H1 (cell line): Measurements from ENCODE around the gene SEC61A1. TPM values are rescaled to one million over a fixed set of nuclear protein-coding genes. Genes with fewer than 3 reads are reported as not detected.

Experiments used
- CTCF ChIA-PET: fragments of 300-600 bp; sonication (Branson Sonifier 250); formaldehyde crosslinking; loops from one replicate; lab custom pipeline; 2021; ENCODE audit not compliant: partially characterized antibody; lab: Charles Lee
- POLR2A ChIA-PET: fragments of 300-600 bp; sonication (Branson Sonifier 250); formaldehyde crosslinking; loops from one replicate; lab custom pipeline; 2021; ENCODE audit warnings: inconsistent platforms; ENCODE audit not compliant: partially characterized antibody; lab: Charles Lee
- DNase-seq, 2 experiments: peaks; one replicate each; pipeline versions ENCODE4 v3.0.0 to v3.0.0-alpha.2; 2010 to 2022; ENCODE audit warnings: low spot score in 2 of 2, low read depth in 1 of 2, mixed read lengths in 1 of 2
- FAIRE-seq: peaks from 2 replicates; lab custom pipeline; 2011; peaks lifted over from hg19 to GRCh38; lab: Jason Lieb, UNC
- H2AFZ ChIP-seq: 2 replicates; pipeline ENCODE4 v1.8.1; 2012; ENCODE audit warnings: low read length, inconsistent platforms
- H2AK5ac ChIP-seq: 2 replicates; pipeline ENCODE4 v1.6.1; 2013; ENCODE audit warnings: low read depth, low read length
- H2BK120ac ChIP-seq: replicated peaks from 2 replicates; pipeline ENCODE3; 2013; ENCODE audit warnings: low read depth, low read length, inconsistent platforms
- H2BK12ac ChIP-seq: 2 replicates; pipeline ENCODE4 v1.6.1; 2013; ENCODE audit warnings: low read depth, low read length
- H2BK15ac ChIP-seq: 2 replicates; pipeline ENCODE4 v1.6.1; 2013; ENCODE audit warnings: low read length
- H2BK20ac ChIP-seq: 2 replicates; pipeline ENCODE4 v1.6.1; 2013; ENCODE audit warnings: low read length
- H2BK5ac ChIP-seq: 2 replicates; pipeline ENCODE4 v1.6.1; 2013; ENCODE audit warnings: low read depth, low read length
- H3K14ac ChIP-seq: 2 replicates; pipeline ENCODE4 v1.6.1; 2013; ENCODE audit warnings: inconsistent platforms; ENCODE audit not compliant: insufficient read length
- H3K18ac ChIP-seq: 2 replicates; pipeline ENCODE4 v1.6.1; 2013; ENCODE audit warnings: low read length; ENCODE audit errors: extremely low read depth
- H3K23ac ChIP-seq: 2 replicates; pipeline ENCODE4 v1.6.1; 2013; ENCODE audit warnings: inconsistent platforms; ENCODE audit not compliant: insufficient read length
- H3K23me2 ChIP-seq: 2 replicates; pipeline ENCODE4 v1.6.1; 2013; ENCODE audit warnings: low read depth, low read length
- H3K27ac ChIP-seq: 2 replicates; pipeline ENCODE4 v1.6.1; 2011; ENCODE audit warnings: low read depth, low read length, inconsistent platforms
- H3K27me3 ChIP-seq, 4 experiments: replicated peaks in 1 of 4; 1 replicate in 1 of 4; 2 replicates in 3 of 4; pipeline versions ENCODE4 v1.6.1 to v1.8.1; 2011 to 2013; ENCODE audit warnings: low read length in 3 of 4, mild to moderate bottlenecking in 3 of 4, inconsistent platforms in 2 of 4, mixed read lengths in 2 of 4, moderate library complexity in 1 of 4; ENCODE audit not compliant: control insufficient read depth in 3 of 4, insufficient read depth in 3 of 4; ENCODE audit errors: extremely low read depth in 1 of 4
- H3K36me3 ChIP-seq, 4 experiments: 2 replicates each; pipeline versions ENCODE4 v1.6.1 to v1.8.1; 2011 to 2013; ENCODE audit warnings: mild to moderate bottlenecking in 4 of 4, low read length in 3 of 4, moderate library complexity in 2 of 4, control low read depth in 1 of 4, inconsistent platforms in 1 of 4; ENCODE audit not compliant: insufficient read depth in 4 of 4, control insufficient read depth in 2 of 4
- H3K4ac ChIP-seq: replicated peaks from 2 replicates; pipeline ENCODE3; 2013; ENCODE audit warnings: low read length, low read depth, mixed read lengths, inconsistent platforms; ENCODE audit not compliant: insufficient read length
- H3K4me1 ChIP-seq, 4 experiments: replicated peaks in 1 of 4; 1 replicate in 1 of 4; 2 replicates in 3 of 4; pipeline versions ENCODE4 v1.6.1 to v1.8.1; 2011 to 2013; ENCODE audit warnings: low read length in 3 of 4, inconsistent platforms in 2 of 4, mixed read lengths in 1 of 4; ENCODE audit not compliant: insufficient read depth in 4 of 4, control insufficient read depth in 3 of 4
- H3K4me2 ChIP-seq, 2 experiments: 2 replicates each; pipeline versions ENCODE4 v1.6.1 to v1.8.1; 2011 to 2013; ENCODE audit warnings: low read depth in 2 of 2, low read length in 2 of 2, control low read depth in 1 of 2, inconsistent platforms in 1 of 2, mild to moderate bottlenecking in 1 of 2; ENCODE audit not compliant: insufficient read depth in 1 of 2
- H3K4me3 ChIP-seq, 4 experiments: fragments of 200-600, 300-600 bp in 1 of 4; sonication (generic), shearing (Covaris generic), sonication (Bioruptor Twin) in 1 of 4; 2 replicates each; pipeline versions ENCODE4 v1.5.1 to v1.8.1; 2011 to 2016; ENCODE audit warnings: low read length in 4 of 4, low read depth in 3 of 4, control low read depth in 2 of 4, inconsistent platforms in 2 of 4, mild to moderate bottlenecking in 2 of 4, mixed read lengths in 1 of 4, moderate library complexity in 1 of 4; ENCODE audit not compliant: insufficient read depth in 2 of 4; ENCODE audit errors: extremely low read depth in 1 of 4
- H3K56ac ChIP-seq: replicated peaks from 2 replicates; pipeline ENCODE3; 2013; ENCODE audit warnings: low read depth, mild to moderate bottlenecking, mixed read lengths, low read length, inconsistent platforms; ENCODE audit not compliant: insufficient read length
- H3K79me1 ChIP-seq: 2 replicates; pipeline ENCODE4 v1.6.1; 2013; ENCODE audit warnings: low read depth, low read length, control low read depth
- H3K79me2 ChIP-seq, 2 experiments: 2 replicates each; pipeline versions ENCODE4 v1.6.1 to v1.8.1; 2012 to 2013; ENCODE audit warnings: low read length in 2 of 2, mild to moderate bottlenecking in 2 of 2, inconsistent platforms in 1 of 2; ENCODE audit not compliant: insufficient read depth in 2 of 2, control insufficient read depth in 1 of 2
- H3K9ac ChIP-seq, 4 experiments: replicated peaks in 1 of 4; 1 replicate in 1 of 4; 2 replicates in 3 of 4; pipeline versions ENCODE4 v1.6.1 to v1.8.1; 2011 to 2013; ENCODE audit warnings: low read depth in 3 of 4, low read length in 3 of 4, control low read depth in 2 of 4, mild to moderate bottlenecking in 2 of 4, moderate library complexity in 2 of 4, inconsistent platforms in 1 of 4; ENCODE audit errors: extremely low read depth in 1 of 4
- H3K9me3 ChIP-seq, 2 experiments: 2 replicates each; pipeline versions ENCODE4 v1.6.1 to v1.8.1; 2012 to 2013; ENCODE audit warnings: mild to moderate bottlenecking in 2 of 2, moderate library complexity in 2 of 2, control low read depth in 1 of 2, inconsistent platforms in 1 of 2, low read depth in 1 of 2, low read length in 1 of 2, mixed read lengths in 1 of 2; ENCODE audit not compliant: insufficient read depth in 2 of 2
- H4K20me1 ChIP-seq, 2 experiments: replicated peaks in 1 of 2; 2 replicates each; pipeline versions ENCODE3 to v1.8.1; 2011 to 2013; ENCODE audit warnings: inconsistent platforms in 2 of 2, low read length in 2 of 2, mild to moderate bottlenecking in 1 of 2; ENCODE audit not compliant: insufficient read depth in 2 of 2, control insufficient read depth in 1 of 2
- H4K5ac ChIP-seq: 2 replicates; pipeline ENCODE4 v1.6.1; 2013; ENCODE audit warnings: low read length, low read depth, mixed read lengths, inconsistent platforms; ENCODE audit not compliant: insufficient read length
- H4K8ac ChIP-seq: 2 replicates; pipeline ENCODE4 v1.8.0; 2013; ENCODE audit warnings: mild to moderate bottlenecking, moderate library complexity, low read length, inconsistent platforms; ENCODE audit not compliant: insufficient read depth; ENCODE audit errors: extremely low read depth
- H4K91ac ChIP-seq: replicated peaks from 2 replicates; pipeline ENCODE3; 2013; ENCODE audit warnings: low read length, mixed read lengths, inconsistent platforms; ENCODE audit not compliant: insufficient read length
- CHD1 ChIP-seq: IDR thresholded peaks from 2 replicates; pipeline ENCODE4 v1.6.1; 2012; ENCODE audit warnings: low read depth, low read length, improper control_type of control experiment
- SAP30 ChIP-seq: fragments of 300-600 bp; sonication (generic); IDR thresholded peaks from 2 replicates; pipeline ENCODE4 v1.7.1; 2012; ENCODE audit warnings: low read length, moderate library complexity, mild to moderate bottlenecking, inconsistent platforms; ENCODE audit not compliant: insufficient read depth, insufficient replicate concordance
- whole genome bisulfite sequencing, 2 experiments: shearing (Covaris generic) in 1 of 2; methylation state at CpG; one replicate each; pipeline versions ENCODE4 v1.1.6 to v1.1.7; 2013 to 2015; ENCODE audit warnings: low lambda C conversion rate in 2 of 2, mixed read lengths in 2 of 2, inconsistent platforms in 1 of 2, low coverage in 1 of 2, missing lambda C conversion rate in 1 of 2; ENCODE audit not compliant: insufficient replicate concordance in 2 of 2, insufficient coverage in 1 of 2, insufficient read length in 1 of 2; ENCODE audit errors: extremely low coverage in 1 of 2, missing lambda C conversion rate in 1 of 2; 5-methylcytosine and 5-hydroxymethylcytosine counted together
- polyA plus RNA-seq, 7 experiments: library from polyadenylated mRNA; depleted of rRNA in 3 of 7; stranded (reverse) in 5 of 7; unstranded in 2 of 7; fragments of >200 nt in 5 of 7; fragments of 200-250 nt in 2 of 7; gene quantifications; 1 replicate in 5 of 7; 2 replicates in 1 of 7; 4 replicates in 1 of 7; pipeline versions ENCODE4 v1.2.1 to v1.2.3, GENCODE V29; 2011 to 2013; ENCODE audit warnings: missing spikeins in 2 of 7, mixed read lengths in 2 of 7
- total RNA-seq: library from RNA; stranded (reverse); fragmentation: NEBNext Ultra II Directional; extraction: Animal tissue kit (Norgen Biotek cat#: 25700); gene quantifications from 2 replicates; pipeline ENCODE4 v1.2.1, GENCODE V29; 2021

SEC61A1 gene
- total and polyA plus RNA-seq, 2 of the 8 experiments (the other 6 are each of a cell fraction or from before 2014, with no cell fraction given): 133 to 165 TPM

- WGBS, 2 experiments: 13% methylated on average over 33 of the region's 33 CpGs; no CpG with 5 or more reads in 1 of the 2 experiments
- no peak overlapping the region for H2BK12ac ChIP-seq
- peak overlapping the region; percentile 75 to 98 for H3K4me2 ChIP-seq
- H2BK20ac ChIP-seq: no peak overlapping the region
- H3K79me1 ChIP-seq: peaks cover 7% of the 10 kb centered on the region
- DNase-seq (no peak), FAIRE-seq (no peak)
- H4K5ac ChIP-seq: no peak overlapping the region
- CTCF ChIA-PET: interaction anchor here (1.2 to 1.7 kb wide), 3 partner anchors 16 to 46 kb away, joined by 3 to 4 read pairs (median 3); no protein-coding TSS in a partner anchor
- no peaks in the 10 kb centered on the region for H3K9me3 ChIP-seq
- H3K14ac ChIP-seq: no peak overlapping the region
- peak overlapping the region; percentile 56 for H4K91ac ChIP-seq
- POLR2A ChIA-PET: interaction anchor here (0.6 to 2.5 kb wide), 7 partner anchors 11 to 52 kb away, joined by 3 to 10 read pairs (median 3); no protein-coding TSS in a partner anchor
- peaks cover 12% of the 10 kb centered on the region for H3K23me2 ChIP-seq
- 0 out of 2 replicates have a peak overlapping the region, but pooled peaks have one; percentile 35 for H3K27ac ChIP-seq
- no peak overlapping the region for H2BK15ac ChIP-seq
- 0 out of 2 replicates have a peak overlapping the region, but pooled peaks have one; percentile 6 for H3K18ac ChIP-seq
- H4K8ac ChIP-seq: peak overlapping the region; percentile 82; the same call in 1 of the 2 replicates
- H3K4ac ChIP-seq: no peak overlapping the region
- TF ChIP-seq SAP30: peak; percentile 41
- TF ChIP-seq CHD1: no peak
- H4K20me1 ChIP-seq: peaks cover 0 to 9% of the 10 kb centered on the region in 2 experiments
- peaks cover 0 to 7% (median 2%) of the 10 kb centered on the region in 4 experiments; a peak in 4 of 7 replicates for H3K4me1 ChIP-seq
- no peak overlapping the region; the same call in 1 of the 2 replicates for H2AFZ ChIP-seq
- peak overlapping the region; percentile 61 for H2BK5ac ChIP-seq
- H2BK120ac ChIP-seq: no peak overlapping the region
- peaks cover 5 to 30% of the 10 kb centered on the region in 2 experiments; a peak in 3 of 4 replicates for H3K79me2 ChIP-seq
- H3K4me3 ChIP-seq: peak overlapping the region; percentile 82 to 92 (median 86)
- no peaks in the 10 kb centered on the region for H3K27me3 ChIP-seq
- no peak overlapping the region for H3K23ac ChIP-seq
- peak overlapping the region; percentile 80 to 89 (median 86) for H3K9ac ChIP-seq
- H3K56ac ChIP-seq: peak overlapping the region; percentile 47
- H2AK5ac ChIP-seq: no peak overlapping the region
- peaks cover 5 to 43% (median 24%) of the 10 kb centered on the region in 4 experiments for H3K36me3 ChIP-seq
Observed at GRCh38 chr3:128052595-128053351, 536 bp downstream of the SEC61A1 start.
